PC-3 (cell line): ENCODE measurements around the gene TPK1. TPM values are rescaled to one million over a fixed set of nuclear protein-coding genes. Genes with fewer than 3 reads are reported as not detected.

Experiments
- ATAC-seq: fragments of 200-7000 bp; cut with Tn5 transposase; 2 replicates; pipeline ENCODE4 v1.9.1; 2020; ENCODE audit warnings: mild to moderate bottlenecking, moderate library complexity
- BruUV-seq: library from RNA; stranded (reverse); fragments of 400-500 nt; replicated peaks from 2 replicates; lab custom pipeline; 2021; lab: Mats Ljungman, UMichigan
- CTCF ChIA-PET: fragments of 300-600 bp; sonication (Branson Sonifier 250); formaldehyde crosslinking; loops from one replicate; lab custom pipeline; 2022; ENCODE audit warnings: antibody characterized with exemption; lab: Charles Lee
- POLR2A ChIA-PET: fragments of 300-600 bp; sonication (Branson Sonifier 250); formaldehyde crosslinking; loops from one replicate; lab custom pipeline; 2022; ENCODE audit warnings: antibody characterized with exemption; ENCODE audit not compliant: unreplicated experiment; lab: Charles Lee
- DNase-seq: peaks from one replicate; pipeline ENCODE4 v3.0.0-alpha.2; 2015
- H2AFZ ChIP-seq: fragments of 300-600 bp; sonication (generic); 2 replicates; pipeline ENCODE4 v1.6.0; 2016; ENCODE audit warnings: antibody characterized with exemption, low read length
- H3F3A ChIP-seq: fragments of 300-600 bp; sonication (generic); one replicate; pipeline ENCODE4 v1.6.0; 2017; ENCODE audit warnings: antibody characterized with exemption, low read length, control low read depth, mild to moderate bottlenecking; ENCODE audit not compliant: unreplicated experiment
- H3K27ac ChIP-seq: fragments of 300-600 bp; sonication (generic); 2 replicates; pipeline ENCODE4 v1.5.1; 2016; ENCODE audit warnings: mild to moderate bottlenecking, low read length
- H3K27me3 ChIP-seq: fragments of 300-600 bp; sonication (generic); 2 replicates; pipeline ENCODE4 v1.6.1; 2016; ENCODE audit warnings: low read length, mixed read lengths
- H3K36me3 ChIP-seq: fragments of 300-600 bp; sonication (generic); 2 replicates; pipeline ENCODE4 v1.6.1; 2016; ENCODE audit warnings: low read depth, mixed run types, low read length, mixed read lengths
- H3K4me1 ChIP-seq: fragments of 300-600 bp; sonication (generic); 2 replicates; pipeline ENCODE4 v1.5.1; 2016; ENCODE audit warnings: low read length; ENCODE audit not compliant: insufficient read depth
- H3K4me2 ChIP-seq: fragments of 300-600 bp; sonication (generic); 2 replicates; pipeline ENCODE4 v1.6.0; 2016; ENCODE audit warnings: low read length
- H3K4me3 ChIP-seq: fragments of 300-600 bp; sonication (generic); 2 replicates; pipeline ENCODE4 v1.5.1; 2016; ENCODE audit warnings: mild to moderate bottlenecking, low read length, mixed read lengths
- H3K79me2 ChIP-seq: fragments of 300-600 bp; sonication (generic); 2 replicates; pipeline ENCODE4 v1.6.1; 2017; ENCODE audit warnings: low read length, mixed read lengths
- H3K9ac ChIP-seq: fragments of 300-600 bp; sonication (generic); 2 replicates; pipeline ENCODE4 v1.6.0; 2016; ENCODE audit warnings: mild to moderate bottlenecking, low read length
- H3K9me2 ChIP-seq: fragments of 300-600 bp; sonication (generic); replicated peaks from 2 replicates; pipeline ENCODE4 v1.6.1; 2016; ENCODE audit warnings: mixed run types, low read length, mixed read lengths
- H3K9me3 ChIP-seq: fragments of 300-600 bp; sonication (generic); 2 replicates; pipeline ENCODE4 v1.6.1; 2016; ENCODE audit warnings: low read length, mixed read lengths
- H4K20me1 ChIP-seq: fragments of 300-600 bp; sonication (generic); 2 replicates; pipeline ENCODE4 v1.6.1; 2016; ENCODE audit warnings: low read length, mixed read lengths
- CTCF ChIP-seq: fragments of 300-600 bp; sonication (generic); conservative IDR thresholded peaks from 2 replicates; pipeline ENCODE4 v1.5.1; 2017; ENCODE audit warnings: antibody characterized with exemption, low read depth, mild to moderate bottlenecking, low read length
- EZH2 ChIP-seq: fragments of 300-600 bp; sonication (generic); IDR thresholded peaks from one replicate; pipeline ENCODE4 v1.6.1; 2017; ENCODE audit warnings: antibody characterized with exemption, mild to moderate bottlenecking, low read length; ENCODE audit not compliant: unreplicated experiment
- EZH2phosphoT487 ChIP-seq: fragments of 300-600 bp; sonication (generic); IDR thresholded peaks from 2 replicates; pipeline ENCODE4 v1.6.1; 2018; ENCODE audit warnings: mild to moderate bottlenecking, antibody characterized with exemption, low read length, borderline replicate concordance
- intact Hi-C: fragments of 100-400 bp; cut with micrococcal nuclease; formaldehyde crosslinking; loops from 2 replicates; pipeline ENCODE4 v1.9.0; 2023
- total RNA-seq: library from RNA; depleted of rRNA; stranded (reverse); fragments of >200 nt; gene quantifications from 2 replicates; pipeline ENCODE4 v1.2.3, GENCODE V29; 2014

The TPK1 gene
- total RNA-seq, 1 experiment from 2014 or later = 4.5 TPM

- CTCF ChIA-PET = no interaction called here
These were observed 304.7 kb downstream of the TPK1 start for GRCh38 chr7:144531181-144531580.

GRCh38 chr7:144529269-144529926 is 306.5 kb downstream of the TPK1 start:
- Histone ChIP-seq H3F3A (no peaks in the 10 kb centered on the region), H3K4me2 (no peak overlapping the region), H3K79me2 (no peaks in the 10 kb centered on the region), H3K36me3 (no peaks in the 10 kb centered on the region), H3K9ac (no peak overlapping the region), H3K9me2 (no peaks in the 10 kb centered on the region), H4K20me1 (no peaks in the 10 kb centered on the region), H3K4me1 (no peaks in the 10 kb centered on the region), H3K27me3 (0 out of 2 replicates have a peak, but pooled peaks cover 13% of the 10 kb centered on the region), H3K4me3 (no peak overlapping the region), H3K9me3 (no peaks in the 10 kb centered on the region), H3K27ac (no peak overlapping the region), H2AFZ (no peak overlapping the region)
- TF ChIP-seq EZH2 (no peak), CTCF (no peak), EZH2phosphoT487 (no peak)
- ATAC-seq (no peak), DNase-seq (no peak)
- intact Hi-C loops = no loop called here
- CTCF ChIA-PET = no interaction called here
- POLR2A ChIA-PET = no interaction called here
- no TSS peak for BruUV-seq

More at GRCh38 chr7:144531181-144531580, 304.7 kb downstream of the TPK1 start:
- Histone ChIP-seq H3K4me1 (no peaks in the 10 kb centered on the region), H3K9me2 (no peaks in the 10 kb centered on the region), H2AFZ (no peak overlapping the region), H3K79me2 (no peaks in the 10 kb centered on the region), H3F3A (no peaks in the 10 kb centered on the region), H3K27me3 (0 out of 2 replicates have a peak, but pooled peaks cover 13% of the 10 kb centered on the region), H3K27ac (no peak overlapping the region), H3K36me3 (no peaks in the 10 kb centered on the region), H4K20me1 (no peaks in the 10 kb centered on the region), H3K4me3 (no peak overlapping the region), H3K4me2 (no peak overlapping the region), H3K9me3 (no peaks in the 10 kb centered on the region), H3K9ac (no peak overlapping the region)
- BruUV-seq = no TSS peak
- intact Hi-C loops = no loop called here
- POLR2A ChIA-PET = no interaction called here
- ATAC-seq (no peak), DNase-seq (no peak)
- TF ChIP-seq CTCF (no peak), EZH2phosphoT487 (no peak), EZH2 (no peak)

- Histone ChIP-seq H3K9me2 (no peaks in the 10 kb centered on the region), H3K27ac (no peak overlapping the region), H2AFZ (no peak overlapping the region), H3K36me3 (no peaks in the 10 kb centered on the region), H3F3A (no peaks in the 10 kb centered on the region), H3K27me3 (0 out of 2 replicates have a peak, but pooled peaks cover 13% of the 10 kb centered on the region), H4K20me1 (no peaks in the 10 kb centered on the region), H3K9me3 (no peaks in the 10 kb centered on the region), H3K4me3 (no peak overlapping the region), H3K79me2 (no peaks in the 10 kb centered on the region), H3K4me1 (no peaks in the 10 kb centered on the region), H3K9ac (no peak overlapping the region), H3K4me2 (no peak overlapping the region)
- no peak for TF ChIP-seq EZH2phosphoT487
- TF ChIP-seq CTCF = no peak
- TF ChIP-seq EZH2 = no peak
- POLR2A ChIA-PET = no interaction called here
- DNase-seq (no peak), ATAC-seq (no peak)
- CTCF ChIA-PET = interaction anchor here (0.6 kb wide), 1 partner anchor 614 kb away, joined by 3 read pairs; no protein-coding TSS in a partner anchor
- BruUV-seq = no TSS peak
- intact Hi-C loops = no loop called here
These were observed 307.3 kb downstream of the TPK1 start for GRCh38 chr7:144528536-144529045.
